SK-N-MC (cell line): ENCODE data around the gene HBS1L.

Experiments used
- EZH2 ChIP-seq: fragments of 200-600 bp; sonication (generic); IDR thresholded peaks from one replicate; pipeline ENCODE4 v1.6.1; 2017; ENCODE audit warnings: antibody characterized with exemption
- POLR2AphosphoS5 ChIP-seq: IDR thresholded peaks from 2 replicates; pipeline ENCODE4 v1.6.1; 2012; ENCODE audit warnings: mild to moderate bottlenecking, low read depth, low read length, borderline replicate concordance

DNA sequence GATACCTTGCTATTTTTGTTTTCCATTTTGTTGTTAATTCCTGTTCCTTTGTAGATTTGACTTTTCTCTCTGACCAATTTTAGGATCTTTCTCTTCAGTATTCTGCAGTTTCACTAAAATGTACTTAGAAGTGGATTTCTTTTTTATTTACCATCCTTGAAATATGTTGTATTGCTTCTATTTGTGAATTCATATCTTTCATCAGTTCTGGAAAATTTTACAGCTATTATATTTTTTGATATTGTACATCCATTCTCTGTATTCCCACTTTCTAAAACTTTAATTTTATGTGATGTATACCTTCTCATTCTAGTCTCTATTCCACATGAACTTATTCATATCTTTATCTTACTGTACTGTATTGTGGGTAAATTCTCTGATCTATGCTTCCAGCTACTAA, 95.0 kb downstream of the HBS1L start:
- TF ChIP-seq POLR2AphosphoS5 (no peak), EZH2 (no peak)
